Gastroesophageal sphincter (tissue), 4 donors: ENCODE measurements around the gene CLIP2. TPM values are rescaled to one million over a fixed set of nuclear protein-coding genes. Genes with fewer than 3 reads are reported as not detected.
A peak's percentile ranks its signal among the peaks of the same experiment; 100 is the strongest.

Experiments used
- ATAC-seq: fragments of 150-250 bp; one replicate; pipeline ENCODE4 v1.9.1; 2016; ENCODE audit warnings: mild to moderate bottlenecking, moderate library complexity
- H3K27ac ChIP-seq, 4 donors: fragments of 200-600 bp; sonication (generic) in 3 of 4; 1 replicate in 3 of 4; 2 replicates in 1 of 4; pipeline ENCODE4 v1.5.1; 2016 to 2019
- H3K27me3 ChIP-seq: fragments of 200-600 bp; sonication (generic); one replicate; pipeline ENCODE4 v1.5.1; 2019
- H3K36me3 ChIP-seq, 2 donors: fragments of 200-600 bp; sonication (generic); one replicate each; pipeline ENCODE4 v1.5.1; 2019; ENCODE audit warnings: control low read depth in 1 of 2
- H3K4me1 ChIP-seq, 3 donors: fragments of 200-600 bp; sonication (generic); 1 replicate in 2 of 3; 2 replicates in 1 of 3; pipeline ENCODE4 v1.5.1; 2016 to 2019; ENCODE audit warnings: control low read depth in 2 of 3
- H3K4me3 ChIP-seq, 2 donors: fragments of 200-600 bp; sonication (generic); one replicate each; pipeline ENCODE4 v1.5.1; 2019; ENCODE audit warnings: mild to moderate bottlenecking in 1 of 2, moderate library complexity in 1 of 2
- H3K9me3 ChIP-seq, 3 donors: fragments of 200-600 bp; sonication (generic); one replicate each; pipeline ENCODE4 v1.5.1; 2017 to 2019; ENCODE audit warnings: control low read depth in 2 of 3
- CTCF ChIP-seq, 4 experiments: fragments of 200-600 bp in 2 of 4; fragments of 450-650 bp in 2 of 4; sonication (generic) in 1 of 4; IDR thresholded peaks; one replicate each; pipeline ENCODE4 v1.5.1; 2017 to 2019; ENCODE audit warnings: antibody characterized with exemption in 4 of 4, mild to moderate bottlenecking in 2 of 4, moderate library complexity in 2 of 4
- EP300 ChIP-seq: sonication (generic); formaldehyde crosslinking; IDR thresholded peaks from one replicate; pipeline ENCODE4 v1.6.1; 2017; ENCODE audit warnings: antibody characterized with exemption, mild to moderate bottlenecking
- POLR2A ChIP-seq, 2 donors: fragments of 450-650 bp; IDR thresholded peaks; one replicate each; pipeline ENCODE4 v1.6.1; 2017; ENCODE audit warnings: antibody characterized with exemption in 2 of 2, mild to moderate bottlenecking in 2 of 2, moderate library complexity in 1 of 2
- POLR2AphosphoS5 ChIP-seq: sonication (generic); formaldehyde crosslinking; IDR thresholded peaks from one replicate; pipeline ENCODE4 v1.6.1; 2017; ENCODE audit warnings: antibody characterized with exemption
- WGBS, 2 donors: methylation state at CpG; one replicate each; pipeline ENCODE4 v1.1.5; 2018; ENCODE audit warnings: low coverage in 1 of 2; 5-methylcytosine and 5-hydroxymethylcytosine counted together
- total RNA-seq, 4 donors: library from RNA; depleted of rRNA; stranded (reverse); fragments of >200 nt; gene quantifications; one replicate each; pipeline ENCODE4 v1.1.0, GENCODE V29; 2016

Gene CLIP2
- total RNA-seq, 4 donors from 2014 or later, result 23.0 to 50.7 (median 35.5) TPM

- WGBS, 2 donors, result 0% methylated on average over 5 to 8 of the region's 60 CpGs
- peaks cover 0 to 54% (median 17%) of the 10 kb centered on the region in 3 donors for H3K4me1 ChIP-seq
- no peaks in the 10 kb centered on the region for H3K27me3 ChIP-seq
- peak overlapping the region; percentile 96 to 98 for H3K4me3 ChIP-seq
- H3K9me3 ChIP-seq, result no peaks in the 10 kb centered on the region
- peak overlapping the region; percentile 39 to 88 (median 82) for H3K27ac ChIP-seq
- no peaks in the 10 kb centered on the region for H3K36me3 ChIP-seq
- TF ChIP-seq CTCF (IDR thresholded peaks at IDR 0.05) (no peak), POLR2AphosphoS5 (no peak), EP300 (no peak), POLR2A (IDR thresholded peaks at IDR 0.05) (no peak)
- ATAC-seq, result peak; percentile 14
These were observed 699 bp downstream of the CLIP2 start for GRCh38 chr7:74289659-74290552.

GRCh38 chr7:74290553-74290950 lies 1.3 kb downstream of the CLIP2 start:
- 7% methylated on average over 3 of the region's 9 CpGs; no CpG with 5 or more reads in 1 of the 2 donors for WGBS, 2 donors
- Histone ChIP-seq H3K36me3 (no peaks in the 10 kb centered on the region), H3K4me1 (peaks cover 0 to 57% (median 17%) of the 10 kb centered on the region in 3 donors), H3K9me3 (no peaks in the 10 kb centered on the region), H3K27me3 (no peaks in the 10 kb centered on the region), H3K4me3 (peak overlapping the region; percentile 96 to 98), H3K27ac (peak overlapping the region in 3 of 4 donors; percentile 81 to 88 (median 82))
- ATAC-seq, result no peak
- TF ChIP-seq POLR2AphosphoS5 (no peak), EP300 (no peak), CTCF (IDR thresholded peaks at IDR 0.05) (no peak), POLR2A (IDR thresholded peaks at IDR 0.05) (no peak)

GRCh38 chr7:74290981-74291441 lies 1.8 kb downstream of the CLIP2 start:
- Histone ChIP-seq H3K9me3 (no peaks in the 10 kb centered on the region), H3K4me1 (peaks cover 0 to 57% (median 17%) of the 10 kb centered on the region in 3 donors), H3K36me3 (no peaks in the 10 kb centered on the region), H3K4me3 (peak overlapping the region in 1 of 2 donors; percentile 96), H3K27ac (peak overlapping the region in 2 of 4 donors; percentile 82 to 88), H3K27me3 (no peaks in the 10 kb centered on the region)
- 31 to 69% methylated on average over 3 to 5 of the region's 10 CpGs for WGBS, 2 donors
- no peak for TF ChIP-seq POLR2A (IDR thresholded peaks at IDR 0.05)
- TF ChIP-seq CTCF (IDR thresholded peaks at IDR 0.05), result no peak
- no peak for TF ChIP-seq EP300
- no peak for TF ChIP-seq POLR2AphosphoS5
- ATAC-seq, result no peak

- 83 to 92% methylated on average over 1 to 2 of the region's 5 CpGs for WGBS, 2 donors
- peaks cover 0 to 57% (median 17%) of the 10 kb centered on the region in 3 donors for H3K4me1 ChIP-seq
- no peak overlapping the region for H3K4me3 ChIP-seq
- no peaks in the 10 kb centered on the region for H3K36me3 ChIP-seq
- H3K27ac ChIP-seq, result peak overlapping the region in 1 of 4 donors; percentile 88
- H3K27me3 ChIP-seq, result no peaks in the 10 kb centered on the region
- TF ChIP-seq CTCF (IDR thresholded peaks at IDR 0.05) (no peak), POLR2A (IDR thresholded peaks at IDR 0.05) (no peak), POLR2AphosphoS5 (no peak), EP300 (no peak)
- ATAC-seq, result no peak
- H3K9me3 ChIP-seq, result no peaks in the 10 kb centered on the region
These were observed 2.3 kb downstream of the CLIP2 start for GRCh38 chr7:74291535-74291934.
